Activated CD4-positive, alpha-beta T cell treated with anti-CD3 and anti-CD28 coated beads for 1 hour (primary cell): ENCODE data around the gene CCDC78.

Experiments used
- DNase-seq: peaks from one replicate; pipeline ENCODE4 v3.0.0-alpha.2; 2020

The CCDC78 gene

DNA sequence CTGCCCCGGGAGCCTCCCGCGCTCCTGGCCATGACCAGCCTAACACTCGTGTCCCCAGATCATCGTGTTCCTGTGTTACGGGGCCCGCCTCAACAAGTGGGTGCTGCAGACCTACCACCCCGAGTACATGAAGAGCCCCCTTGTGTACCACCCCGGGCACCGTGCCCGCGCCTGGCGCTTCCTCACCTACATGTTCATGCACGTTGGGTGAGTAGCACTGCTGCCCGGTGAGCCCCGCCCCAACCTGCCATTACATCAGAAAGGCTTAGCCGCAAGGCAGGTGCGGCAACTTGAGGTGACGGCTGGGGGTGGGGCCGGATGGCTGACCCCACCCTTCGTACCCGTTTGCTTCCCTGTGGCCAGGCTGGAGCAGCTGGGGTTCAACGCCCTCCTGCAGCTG lies 49.3 kb downstream of the CCDC78 start:
- DNase-seq: no peak

DNA sequence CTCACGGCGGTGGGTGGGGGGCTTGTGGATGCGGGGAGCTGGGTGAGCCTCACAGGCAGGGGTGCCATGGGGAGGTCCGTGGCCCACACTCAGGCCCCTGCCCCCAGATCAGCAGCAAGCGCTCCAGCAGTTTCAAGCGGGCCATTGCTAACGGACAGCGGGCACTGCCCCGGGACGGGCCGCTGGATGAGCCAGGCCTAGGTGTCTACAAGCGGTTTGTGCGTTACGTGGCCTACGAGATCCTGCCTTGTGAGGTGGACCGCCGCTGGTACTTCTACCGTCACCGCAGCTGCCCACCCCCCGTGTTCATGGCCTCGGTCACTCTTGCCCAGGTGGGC lies 49.7 kb downstream of the CCDC78 start:
- no peak for DNase-seq

DNA sequence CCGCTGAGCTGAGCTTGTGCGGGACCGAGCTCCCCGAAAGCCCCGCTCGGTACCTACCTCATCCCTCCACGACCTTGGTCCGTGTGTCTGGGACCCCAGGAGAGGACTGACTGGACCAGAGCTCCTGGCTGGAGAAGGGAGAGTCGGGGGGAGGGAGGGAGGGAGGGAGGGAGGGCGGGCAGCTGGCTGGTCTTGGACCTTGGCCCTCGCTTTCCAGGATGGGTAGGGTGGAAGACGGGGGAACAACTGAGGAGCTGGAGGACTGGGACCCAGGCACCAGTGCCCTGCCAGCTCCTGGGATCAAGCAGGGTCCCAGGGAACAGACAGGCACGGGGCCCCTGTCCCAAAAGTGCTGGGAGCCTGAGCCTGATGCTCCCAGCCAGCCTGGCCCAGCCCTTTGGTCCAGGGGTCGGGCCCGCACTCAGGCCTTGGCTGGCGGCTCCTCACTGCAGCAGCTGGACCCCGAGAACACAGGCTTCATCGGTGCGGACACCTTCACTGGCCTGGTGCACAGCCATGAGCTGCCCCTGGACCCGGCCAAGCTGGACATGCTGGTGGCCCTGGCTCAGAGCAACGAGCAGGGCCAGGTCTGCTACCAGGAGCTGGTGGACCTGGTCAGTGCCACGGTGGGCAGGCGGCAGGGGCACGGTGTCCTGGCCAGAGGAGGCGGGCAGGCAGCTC lies 50.2 kb downstream of the CCDC78 start:
- DNase-seq: no peak

DNA sequence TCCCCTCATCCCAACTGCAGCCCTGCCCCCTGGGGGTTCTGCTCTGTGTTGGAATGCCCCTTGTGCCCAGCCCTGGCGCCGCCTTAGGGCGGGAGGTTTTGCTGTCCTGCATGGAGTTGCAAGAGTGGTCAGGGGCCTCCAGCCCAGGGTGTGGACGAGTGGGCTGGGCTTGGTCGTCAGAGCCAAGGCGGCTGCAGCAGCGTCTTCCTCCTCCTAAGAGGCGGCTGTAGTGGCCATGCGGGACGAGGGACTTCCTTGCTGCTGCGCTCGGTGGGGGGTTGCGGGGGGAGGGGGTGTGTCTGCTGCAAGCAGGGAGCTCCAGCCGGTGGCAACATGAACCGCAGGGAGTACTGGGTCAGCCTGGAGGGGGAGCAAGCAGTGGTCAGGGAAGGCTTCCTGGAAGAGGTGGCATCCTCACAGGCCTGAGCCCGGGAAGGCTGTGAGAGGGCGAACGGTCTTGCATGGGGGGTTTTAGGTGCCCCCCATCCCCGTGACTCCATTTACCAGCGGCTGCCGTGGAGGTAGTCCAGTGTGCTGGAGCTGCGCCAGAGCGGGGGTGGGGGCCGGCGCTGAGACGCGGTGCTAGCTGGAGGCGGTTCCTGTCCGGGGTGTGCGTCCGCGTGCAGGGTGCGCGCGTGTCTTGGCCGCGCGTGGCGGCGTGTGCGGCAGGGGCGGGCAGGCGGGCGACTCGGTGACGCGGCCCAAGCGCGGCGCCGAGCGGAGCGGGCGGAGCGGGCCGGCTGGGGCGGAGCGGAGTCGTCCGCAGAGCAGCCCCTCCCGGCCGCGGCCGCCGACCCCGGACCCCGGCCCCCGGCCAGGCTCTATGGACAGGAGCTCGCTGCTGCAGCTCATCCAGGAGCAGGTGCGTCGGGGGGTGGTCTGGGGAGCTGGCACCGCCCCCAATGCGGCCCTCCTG lies 51.0 kb downstream of the CCDC78 start, which contains the start of gene RHBDL1:
Gene RHBDL1 (plus strand): TSS at position 704 of the 916 bp plus-strand sequence. CDS start 120 bp downstream, at position 824.
- no peak for DNase-seq

DNA sequence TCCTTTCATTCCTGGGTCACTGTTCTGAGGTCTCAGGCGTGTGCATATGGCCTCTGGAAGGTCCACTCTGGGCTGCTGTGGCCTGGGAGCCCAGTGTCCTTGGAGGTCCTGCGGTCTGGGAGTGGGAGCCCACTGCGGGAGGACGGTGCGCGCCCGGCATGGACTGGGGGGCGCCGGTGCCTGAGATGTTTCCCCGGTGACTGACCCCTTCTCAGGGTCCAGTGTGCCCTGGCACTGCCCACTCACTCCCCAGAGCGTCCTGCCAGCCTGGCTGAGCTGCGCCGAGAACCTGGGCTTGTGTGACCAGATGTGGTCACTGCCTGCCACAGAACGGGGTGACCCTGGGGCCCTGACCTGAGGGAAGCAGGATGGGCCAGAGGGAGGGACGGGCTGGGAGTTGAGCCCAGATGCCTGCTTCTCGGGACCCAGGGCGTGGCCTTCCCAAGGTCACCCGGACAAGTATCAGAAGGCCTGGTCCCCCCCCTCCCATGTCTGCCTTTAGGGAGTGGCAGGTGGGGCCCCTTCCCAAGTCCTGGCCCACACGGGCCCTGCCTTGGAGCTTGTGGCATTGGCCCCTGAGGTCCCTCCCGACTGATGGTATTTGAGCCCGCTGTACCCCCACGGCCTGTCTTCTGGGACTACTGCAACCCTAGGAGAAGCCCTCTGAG lies 51.9 kb downstream of the CCDC78 start:
- DNase-seq: no peak

DNA sequence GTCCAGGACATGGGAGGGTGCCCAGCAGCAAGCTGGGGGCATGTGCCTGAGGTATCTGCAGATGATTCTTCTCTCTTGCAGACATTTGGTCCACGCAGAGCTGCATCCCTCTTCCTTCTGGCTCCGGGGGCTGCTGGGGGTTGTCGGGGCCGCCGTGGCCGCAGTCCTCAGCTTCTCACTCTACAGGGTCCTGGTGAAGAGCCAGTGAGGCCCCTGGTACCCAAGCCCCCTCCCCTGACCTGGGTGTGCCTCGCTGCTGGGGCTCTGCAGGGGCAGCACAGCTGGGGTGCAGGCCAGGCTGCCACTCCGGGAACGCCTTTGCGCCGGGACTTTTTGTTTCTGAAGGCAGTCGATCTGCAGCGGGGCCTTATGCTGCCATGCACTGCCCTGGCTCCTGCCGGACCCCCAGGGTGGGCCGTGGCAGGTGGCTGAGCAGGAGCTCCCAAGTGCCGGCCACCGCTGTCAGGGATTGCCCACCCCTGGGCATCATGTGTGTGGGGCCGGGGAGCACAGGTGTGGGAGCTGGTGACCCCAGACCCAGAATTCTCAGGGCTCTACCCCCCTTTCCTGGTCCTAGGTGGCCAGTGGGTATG lies 52.7 kb downstream of the CCDC78 start:
- no peak for DNase-seq

DNA sequence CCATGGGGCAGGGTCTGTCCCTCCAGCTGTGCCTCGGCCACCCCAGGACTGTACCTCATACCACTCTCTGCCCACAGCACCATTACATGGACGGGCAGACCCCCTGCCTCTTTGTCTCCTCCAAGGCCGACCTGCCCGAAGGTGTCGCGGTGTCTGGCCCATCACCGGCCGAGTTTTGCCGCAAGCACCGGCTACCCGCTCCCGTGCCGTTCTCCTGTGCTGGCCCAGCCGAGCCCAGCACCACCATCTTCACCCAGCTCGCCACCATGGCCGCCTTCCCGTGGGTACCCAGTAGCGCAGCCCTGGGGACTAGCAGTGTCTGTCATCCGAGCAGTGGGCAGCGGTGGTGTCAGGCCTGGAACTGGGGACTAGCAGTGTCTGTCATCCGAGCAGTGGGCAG lies 53.4 kb downstream of the CCDC78 start:
- DNase-seq: no peak
